ENCODE results near the gene RHOG. TPM values are rescaled to one million over a fixed set of nuclear protein-coding genes. Genes with fewer than 3 reads are reported as not detected.

RHOG gene
- polyA plus RNA-seq, 1 donor from 2014 or later, result not detected

GRCh38 chr11:3860375-3860774 is 19.6 kb upstream of the RHOG start:
- Histone ChIP-seq H3K79me2 (replicated peaks; ENCODE audit: insufficient read depth, low read length) (peaks cover 4% of the 10 kb centered on the region), H3K9me3 (ENCODE audit: low read length) (no peaks in the 10 kb centered on the region), H4K20me1 (ENCODE audit: insufficient read depth) (no peaks in the 10 kb centered on the region), H3K4me2 (ENCODE audit: low read length) (no peak overlapping the region), H3K36me3 (ENCODE audit: insufficient read depth, low read length) (no peaks in the 10 kb centered on the region), H3F3A (ENCODE audit: insufficient read depth, low read length, poor library complexity, severe bottlenecking) (no peaks in the 10 kb centered on the region), H3K27me3 (ENCODE audit: insufficient read depth, low read depth, low read length) (no peaks in the 10 kb centered on the region), H3K27ac (ENCODE audit: low read length) (no peak overlapping the region), H3K9ac (ENCODE audit: low read length) (no peak overlapping the region), H2AFZ (ENCODE audit: low read depth, low read length) (no peak overlapping the region), H3K4me3 (ENCODE audit: low read length) (no peak overlapping the region), H3K9me2 (ENCODE audit: insufficient read depth, low read length) (no peaks in the 10 kb centered on the region)
- TF ChIP-seq TAF1 (IDR thresholded peaks at IDR 0.05; ENCODE audit: low read depth) (no peak), SMC3 (conservative IDR thresholded peaks at IDR 0.05; ENCODE audit: poor library complexity) (no peak), RAD21 (conservative IDR thresholded peaks at IDR 0.05) (no peak), EP300 (conservative IDR thresholded peaks at IDR 0.05; ENCODE audit: poor library complexity, severe bottlenecking) (no peak), POLR2AphosphoS5 (IDR thresholded peaks at IDR 0.05) (no peak), MXI1 (conservative IDR thresholded peaks at IDR 0.05; ENCODE audit: poor library complexity, severe bottlenecking) (no peak), EZH2 (IDR thresholded peaks at IDR 0.05; ENCODE audit: borderline replicate concordance, insufficient read depth, low read length, poor library complexity, severe bottlenecking) (no peak), CTCF (IDR thresholded peaks at IDR 0.05; ENCODE audit: poor library complexity, severe bottlenecking) (no peak)
- TF ChIP-seq, protein P1, sequence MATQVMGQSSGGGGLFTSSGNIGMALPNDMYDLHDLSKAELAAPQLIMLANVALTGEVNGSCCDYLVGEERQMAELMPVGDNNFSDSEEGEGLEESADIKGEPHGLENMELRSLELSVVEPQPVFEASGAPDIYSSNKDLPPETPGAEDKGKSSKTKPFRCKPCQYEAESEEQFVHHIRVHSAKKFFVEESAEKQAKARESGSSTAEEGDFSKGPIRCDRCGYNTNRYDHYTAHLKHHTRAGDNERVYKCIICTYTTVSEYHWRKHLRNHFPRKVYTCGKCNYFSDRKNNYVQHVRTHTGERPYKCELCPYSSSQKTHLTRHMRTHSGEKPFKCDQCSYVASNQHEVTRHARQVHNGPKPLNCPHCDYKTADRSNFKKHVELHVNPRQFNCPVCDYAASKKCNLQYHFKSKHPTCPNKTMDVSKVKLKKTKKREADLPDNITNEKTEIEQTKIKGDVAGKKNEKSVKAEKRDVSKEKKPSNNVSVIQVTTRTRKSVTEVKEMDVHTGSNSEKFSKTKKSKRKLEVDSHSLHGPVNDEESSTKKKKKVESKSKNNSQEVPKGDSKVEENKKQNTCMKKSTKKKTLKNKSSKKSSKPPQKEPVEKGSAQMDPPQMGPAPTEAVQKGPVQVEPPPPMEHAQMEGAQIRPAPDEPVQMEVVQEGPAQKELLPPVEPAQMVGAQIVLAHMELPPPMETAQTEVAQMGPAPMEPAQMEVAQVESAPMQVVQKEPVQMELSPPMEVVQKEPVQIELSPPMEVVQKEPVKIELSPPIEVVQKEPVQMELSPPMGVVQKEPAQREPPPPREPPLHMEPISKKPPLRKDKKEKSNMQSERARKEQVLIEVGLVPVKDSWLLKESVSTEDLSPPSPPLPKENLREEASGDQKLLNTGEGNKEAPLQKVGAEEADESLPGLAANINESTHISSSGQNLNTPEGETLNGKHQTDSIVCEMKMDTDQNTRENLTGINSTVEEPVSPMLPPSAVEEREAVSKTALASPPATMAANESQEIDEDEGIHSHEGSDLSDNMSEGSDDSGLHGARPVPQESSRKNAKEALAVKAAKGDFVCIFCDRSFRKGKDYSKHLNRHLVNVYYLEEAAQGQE (IDR thresholded peaks at IDR 0.05; ENCODE audit: borderline replicate concordance), result no peak

DNA sequence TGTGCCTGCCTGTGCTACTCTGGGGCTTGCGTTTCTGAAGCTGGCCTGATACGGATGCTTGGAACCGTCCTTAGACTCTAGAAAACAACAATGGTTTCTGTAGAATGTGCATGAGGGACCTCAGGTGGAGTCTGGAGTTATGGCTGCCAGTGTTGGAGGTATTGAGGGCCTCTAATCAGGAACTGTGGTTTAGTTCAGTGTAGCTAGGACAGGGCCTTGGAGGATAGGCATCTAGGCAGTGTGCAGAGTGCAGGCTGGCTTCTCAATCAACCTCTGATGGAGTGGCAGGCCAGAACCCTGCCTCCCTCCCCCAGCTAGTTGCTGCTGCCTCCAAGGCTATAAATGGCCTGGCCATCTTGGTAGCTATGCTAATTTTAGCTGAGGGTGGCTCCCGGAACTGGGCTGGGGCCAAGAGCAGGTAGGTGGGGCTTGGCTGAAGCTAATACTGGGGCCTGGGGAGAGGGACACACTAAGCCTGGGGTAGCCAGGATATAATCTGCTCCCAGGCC is 18.7 kb upstream of the RHOG start:
- H3K79me2 ChIP-seq (replicated peaks; ENCODE audit: insufficient read depth, low read length), result peaks cover 4% of the 10 kb centered on the region
- no peak overlapping the region for H3K9ac ChIP-seq (ENCODE audit: low read length)
- H3K4me2 ChIP-seq (ENCODE audit: low read length), result no peak overlapping the region
- H3K36me3 ChIP-seq (ENCODE audit: insufficient read depth, low read length), result no peaks in the 10 kb centered on the region
- H4K20me1 ChIP-seq (ENCODE audit: insufficient read depth), result no peaks in the 10 kb centered on the region
- H3K27me3 ChIP-seq (ENCODE audit: insufficient read depth, low read depth, low read length), result no peaks in the 10 kb centered on the region
- TF ChIP-seq MXI1 (conservative IDR thresholded peaks at IDR 0.05; ENCODE audit: poor library complexity, severe bottlenecking) (no peak), EZH2 (IDR thresholded peaks at IDR 0.05; ENCODE audit: borderline replicate concordance, insufficient read depth, low read length, poor library complexity, severe bottlenecking) (no peak), SMC3 (conservative IDR thresholded peaks at IDR 0.05; ENCODE audit: poor library complexity) (no peak), EP300 (conservative IDR thresholded peaks at IDR 0.05; ENCODE audit: poor library complexity, severe bottlenecking) (no peak), CTCF (IDR thresholded peaks at IDR 0.05; ENCODE audit: poor library complexity, severe bottlenecking) (no peak), RAD21 (conservative IDR thresholded peaks at IDR 0.05) (no peak), POLR2AphosphoS5 (IDR thresholded peaks at IDR 0.05) (no peak), TAF1 (IDR thresholded peaks at IDR 0.05; ENCODE audit: low read depth) (no peak)
- TF ChIP-seq, protein P1 (IDR thresholded peaks at IDR 0.05; ENCODE audit: borderline replicate concordance), result no peak
- no peaks in the 10 kb centered on the region for H3K9me2 ChIP-seq (ENCODE audit: insufficient read depth, low read length)
- peak overlapping the region; percentile 91 for H3K4me3 ChIP-seq (ENCODE audit: low read length)
- no peak overlapping the region for H2AFZ ChIP-seq (ENCODE audit: low read depth, low read length)
- H3F3A ChIP-seq (ENCODE audit: insufficient read depth, low read length, poor library complexity, severe bottlenecking), result no peaks in the 10 kb centered on the region
- H3K27ac ChIP-seq (ENCODE audit: low read length), result no peak overlapping the region
- no peaks in the 10 kb centered on the region for H3K9me3 ChIP-seq (ENCODE audit: low read length)
